Ecto neural progenitor cell (in vitro differentiated cells): ENCODE data around the gene B3GALNT1.
"Not testable (repeated sequence)": the region's sequence is repeated elsewhere in the genome, so short reads cannot be mapped to it uniquely, and the experiment has no call there.

ENCODE experiments used
- DNase-seq: peaks from one replicate; pipeline ENCODE4 v3.0.0-alpha.2; 2018; ENCODE audit warnings: low spot score

The B3GALNT1 gene

DNA sequence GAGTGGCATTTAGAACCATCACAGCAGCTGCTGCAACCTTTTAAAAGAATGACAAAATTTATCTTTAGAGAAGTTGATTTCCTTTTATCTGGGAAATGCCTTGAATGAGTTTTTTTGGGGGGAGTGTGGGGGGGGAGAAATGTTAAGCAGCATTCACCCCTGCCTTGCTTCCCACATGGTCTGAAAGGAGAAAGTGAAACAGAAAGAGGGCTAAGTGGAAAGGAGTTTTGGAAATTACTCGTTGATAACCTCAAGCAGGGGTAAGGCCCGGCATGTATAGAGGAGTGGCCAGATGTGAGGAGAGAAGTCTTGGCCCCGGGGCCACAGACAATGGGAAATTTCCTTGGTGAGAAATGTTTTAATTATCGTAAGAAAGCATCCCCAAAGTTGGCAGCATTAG is 23.5 kb downstream of the B3GALNT1 start:
- no peak for DNase-seq

DNA sequence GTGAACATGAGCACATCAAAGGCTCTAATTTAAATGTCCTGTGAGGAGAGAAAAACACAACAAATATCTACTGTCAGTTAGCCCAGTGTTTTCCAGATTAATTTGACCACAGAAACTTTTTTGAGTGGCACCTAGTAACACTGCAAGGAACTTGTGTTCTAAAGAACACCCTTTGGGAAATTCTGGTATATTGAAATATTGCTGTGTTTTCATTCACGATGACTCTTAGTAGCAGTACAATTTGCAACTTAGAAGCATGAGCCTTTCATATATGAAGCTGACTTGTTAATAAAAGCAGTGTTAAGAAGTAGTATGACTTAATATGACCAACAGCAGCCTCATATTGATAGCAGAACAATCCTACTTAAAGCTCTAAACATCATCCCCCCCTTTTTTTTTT is 32.0 kb downstream of the B3GALNT1 start:
- DNase-seq, result no peak

DNA sequence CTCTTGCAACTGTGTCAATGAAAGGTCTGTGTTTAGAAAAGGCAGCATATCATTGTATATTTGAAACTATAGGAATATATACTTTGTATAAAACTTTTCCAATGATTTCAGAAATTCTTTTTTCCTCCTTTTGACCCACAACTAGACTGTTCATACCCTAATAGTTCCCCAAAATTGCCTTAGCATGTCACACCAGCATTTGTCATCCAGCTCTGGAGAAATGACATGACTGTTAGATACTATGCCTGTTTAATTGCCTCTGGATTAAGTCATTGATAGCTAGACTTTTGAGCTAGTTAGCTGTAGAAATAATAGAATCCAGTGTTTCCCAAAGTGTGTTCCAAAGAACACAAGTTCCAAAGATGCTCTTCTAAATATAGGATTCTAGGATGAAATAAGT is 32.4 kb downstream of the B3GALNT1 start:
- DNase-seq, result no peak

DNA sequence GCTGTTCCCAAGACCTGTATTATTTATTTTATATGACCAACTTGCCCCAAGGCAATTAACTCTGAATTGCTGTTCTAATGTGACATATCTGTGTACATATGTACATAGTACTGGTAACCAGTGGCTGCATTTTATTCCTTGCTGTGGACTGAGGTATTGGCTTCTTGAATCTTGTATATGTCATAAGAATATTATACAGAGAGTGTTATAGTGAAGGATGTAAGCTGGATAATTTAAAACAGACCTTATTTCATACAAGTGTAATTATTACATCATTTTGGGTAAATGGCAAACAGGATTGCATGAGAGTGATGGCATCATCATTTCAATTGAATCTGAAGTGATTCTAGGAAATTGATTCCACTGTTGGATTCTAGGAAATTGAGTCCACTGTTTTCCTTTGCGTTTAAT is 32.9 kb downstream of the B3GALNT1 start:
- no peak for DNase-seq

DNA sequence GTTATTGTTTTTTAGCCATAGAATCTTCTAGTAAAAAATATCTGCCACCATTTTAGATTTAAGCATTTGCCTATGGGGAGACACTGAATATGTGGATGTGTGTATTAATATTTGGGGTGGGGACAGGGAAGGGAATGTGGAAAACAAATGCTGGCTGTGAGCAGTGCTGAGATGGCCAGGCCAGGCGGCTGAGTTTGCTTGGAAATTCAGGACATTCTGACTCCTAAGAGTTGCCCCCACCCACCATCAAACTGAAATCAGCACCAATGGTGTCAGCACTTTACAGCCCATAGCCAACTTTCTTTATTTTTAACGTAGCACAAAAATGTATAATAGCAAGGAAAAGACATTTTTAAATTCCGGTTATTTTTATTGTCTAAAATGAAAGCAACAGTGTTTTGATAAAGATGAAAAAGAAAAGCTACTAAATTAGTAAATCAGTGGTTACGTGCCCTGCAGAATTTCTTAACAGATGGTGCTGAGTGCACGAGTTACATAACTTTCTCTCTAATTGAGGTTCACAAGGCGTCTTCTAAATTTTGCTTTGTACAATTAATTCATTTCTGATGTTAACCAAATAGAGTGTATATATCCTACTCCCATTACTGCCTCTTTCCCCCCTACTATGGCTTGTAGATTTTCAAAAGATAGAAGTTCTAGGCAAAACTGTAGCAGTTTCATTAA is 34.0 kb downstream of the B3GALNT1 start:
- no peak for DNase-seq

GRCh38 chr3:161070252-161070930 is 34.8 kb downstream of the B3GALNT1 start:
- DNase-seq, result no peak

DNA sequence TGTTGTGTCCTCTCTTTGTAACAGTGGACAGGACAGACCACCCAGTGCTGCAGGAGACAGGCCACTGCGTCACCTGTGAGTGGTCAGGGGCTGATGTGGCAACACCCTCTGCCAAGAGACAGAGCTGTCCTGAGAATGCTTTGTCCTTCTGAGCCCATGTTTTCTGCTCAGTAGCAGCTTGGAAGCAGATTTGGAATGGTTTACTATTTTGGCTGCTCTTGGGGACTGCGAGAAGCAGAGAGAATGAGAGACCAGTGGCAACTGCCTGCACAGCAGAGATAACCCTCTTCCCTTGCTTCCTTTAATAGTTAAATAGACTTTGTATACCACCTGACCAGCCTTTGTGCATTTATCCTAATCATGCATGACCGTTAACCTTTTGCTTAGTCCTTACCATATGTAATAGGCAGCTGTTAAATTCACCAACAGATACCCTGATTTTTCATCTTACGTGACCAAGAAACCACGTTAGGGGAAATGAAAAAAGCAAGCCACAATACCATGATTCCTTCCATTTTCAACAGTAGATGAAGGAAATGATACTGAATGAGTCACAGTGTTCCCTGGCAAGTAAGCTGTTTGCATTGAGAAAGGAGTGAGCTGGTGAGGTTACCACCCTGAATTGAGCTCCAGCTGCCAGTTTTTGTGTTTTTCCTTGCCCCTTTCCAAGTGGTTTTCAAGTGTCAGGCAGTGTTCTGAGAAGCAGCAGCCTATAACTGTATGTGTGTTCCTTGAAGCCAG is 35.5 kb downstream of the B3GALNT1 start:
- DNase-seq, result no peak

- DNase-seq, result no peak
These were observed 37.8 kb downstream of the B3GALNT1 start for GRCh38 chr3:161067335-161067734.

GRCh38 chr3:161066930-161067329 is 38.2 kb downstream of the B3GALNT1 start:
- DNase-seq, result no peak

DNA sequence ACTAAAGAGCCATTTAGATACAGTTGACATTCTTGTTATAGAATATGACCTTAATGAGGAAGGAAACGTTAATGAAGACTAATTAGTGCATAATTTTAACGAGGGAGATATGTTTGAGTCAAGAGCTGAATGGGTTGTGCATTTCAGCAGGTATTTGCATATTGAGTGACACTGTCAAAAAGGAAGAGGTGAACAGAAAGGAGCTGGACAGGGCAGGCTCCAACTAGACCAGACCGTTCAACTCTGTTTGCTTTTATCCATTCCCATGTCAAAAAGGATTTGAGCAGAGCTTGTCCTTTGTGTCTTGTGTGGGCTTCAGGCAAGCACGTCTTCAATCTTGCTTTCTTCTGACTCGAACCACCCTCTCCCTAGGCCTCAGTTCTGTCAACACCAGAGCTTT is 40.7 kb downstream of the B3GALNT1 start:
- no peak for DNase-seq

- DNase-seq, result no peak
These were observed 50.1 kb downstream of the B3GALNT1 start for GRCh38 chr3:161054860-161055604.

DNA sequence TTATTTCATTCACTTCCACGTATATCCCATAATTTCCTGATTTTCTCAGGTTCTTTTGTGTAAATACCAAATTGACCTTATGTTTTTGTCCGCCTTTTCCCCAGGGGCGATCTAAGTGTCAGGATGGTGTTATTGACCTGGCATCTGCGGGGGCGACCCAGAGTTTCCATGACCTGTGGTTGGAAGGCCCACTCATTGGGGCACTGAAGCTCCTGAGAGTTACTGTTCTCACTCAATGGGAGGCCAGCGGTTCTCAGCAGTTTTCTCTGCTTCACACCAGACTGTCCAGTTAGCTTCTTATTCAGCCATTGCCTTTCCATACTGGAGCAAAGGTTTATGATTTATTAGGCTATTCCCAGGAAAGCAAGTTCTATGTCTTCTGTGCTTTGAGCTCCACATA is 53.3 kb downstream of the B3GALNT1 start:
- no peak for DNase-seq

- no peak for DNase-seq
These were observed 54.2 kb downstream of the B3GALNT1 start for GRCh38 chr3:161050935-161051334.

DNA sequence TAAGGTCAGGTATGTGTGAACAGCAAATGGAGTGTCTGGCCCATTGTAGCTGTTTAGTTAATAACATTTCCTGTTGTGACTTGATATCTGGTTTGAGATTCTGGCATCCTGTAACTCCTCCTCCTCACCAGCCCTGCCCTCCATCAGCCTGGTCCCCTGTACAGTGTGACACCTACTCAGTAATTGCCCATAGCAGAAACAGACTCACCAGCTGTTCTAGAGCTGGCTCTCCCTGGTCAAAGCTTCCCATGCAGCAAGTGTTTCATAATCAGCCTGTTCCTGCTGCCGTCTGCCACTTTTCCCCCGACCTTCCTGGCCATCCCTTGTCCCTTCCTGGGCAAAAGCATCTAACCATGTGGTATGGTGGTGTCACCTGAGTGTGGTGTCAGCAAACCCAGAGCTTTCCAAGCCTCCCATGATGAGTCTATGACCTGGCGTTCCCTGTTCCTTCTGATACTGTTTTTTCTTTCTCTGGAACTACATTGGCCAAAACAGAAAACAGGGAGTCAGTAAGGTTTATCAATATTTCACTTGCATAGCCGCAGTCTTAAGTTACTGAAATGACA is 55.4 kb downstream of the B3GALNT1 start:
- DNase-seq, result no peak

GRCh38 chr3:161043336-161044035 is 61.7 kb downstream of the B3GALNT1 start:
- no peak for DNase-seq

GRCh38 chr3:161042023-161042501 is 63.1 kb downstream of the B3GALNT1 start:
- no peak for DNase-seq

- no peak for DNase-seq
These were observed 66.4 kb downstream of the B3GALNT1 start for GRCh38 chr3:161038725-161039124.

- DNase-seq, result no peak
These were observed 69.4 kb downstream of the B3GALNT1 start for GRCh38 chr3:161035711-161036110.

DNA sequence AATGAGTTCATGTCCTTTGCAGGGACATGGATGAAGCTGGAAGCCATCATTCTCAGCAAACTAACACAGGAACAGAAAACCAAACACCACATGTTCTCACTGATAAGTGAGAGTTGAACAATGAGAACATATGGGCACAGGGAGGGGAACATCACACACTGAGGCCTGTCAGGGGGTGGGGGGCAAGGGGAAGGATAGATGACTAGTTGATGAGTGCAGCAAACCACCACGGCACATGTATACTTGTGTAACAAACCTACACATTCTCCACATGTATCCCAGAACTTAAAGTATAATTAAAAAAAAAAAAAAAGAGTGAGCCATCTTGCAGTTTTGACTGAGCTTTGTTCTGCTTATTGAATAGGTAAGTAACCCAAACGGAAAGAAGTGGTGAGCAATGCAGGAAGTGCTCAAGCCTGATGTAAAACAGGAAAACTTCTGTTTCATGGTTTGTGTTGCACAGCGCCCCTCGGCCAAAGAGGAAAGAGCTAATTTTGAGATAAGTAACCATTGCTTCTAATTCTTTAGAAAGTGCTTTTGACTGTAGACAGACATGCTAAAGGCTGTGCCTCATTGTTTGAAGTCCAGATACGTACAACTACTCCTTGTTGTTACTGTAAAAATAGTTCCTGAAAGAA is 70.1 kb downstream of the B3GALNT1 start:
- DNase-seq, result not testable (repeated sequence)
